Sigmoid colon (tissue), 7 donors: ENCODE measurements around the gene RASSF9. TPM values are rescaled to one million over a fixed set of nuclear protein-coding genes. Genes with fewer than 3 reads are reported as not detected.

Experiments used
- DNase-seq: peaks from one replicate; pipeline ENCODE4 v3.0.0-alpha.2; 2019
- H3K27ac ChIP-seq, 4 donors: fragments of 200-600 bp; sonication (generic); one replicate each; pipeline ENCODE4 v1.5.1; 2016 to 2019; ENCODE audit warnings: mild to moderate bottlenecking in 1 of 4
- H3K27me3 ChIP-seq, 3 donors: fragments of 200-600 bp; sonication (generic); one replicate each; pipeline ENCODE4 v1.5.1; 2019; ENCODE audit warnings: mild to moderate bottlenecking in 1 of 3
- H3K36me3 ChIP-seq, 4 donors: fragments of 200-600 bp; sonication (generic); one replicate each; pipeline ENCODE4 v1.5.1; 2016 to 2019
- H3K4me1 ChIP-seq, 4 donors: fragments of 200-600 bp; sonication (generic); one replicate each; pipeline ENCODE4 v1.5.1; 2017 to 2019
- H3K4me3 ChIP-seq, 4 donors: fragments of 200-600 bp; sonication (generic); one replicate each; pipeline ENCODE4 v1.5.1; 2017 to 2019; ENCODE audit warnings: mild to moderate bottlenecking in 2 of 4, moderate library complexity in 1 of 4
- H3K9me3 ChIP-seq, 4 donors: fragments of 200-600 bp in 3 of 4; sonication (generic) in 3 of 4; one replicate each; pipeline versions ENCODE4 v1.5.1 to v1.6.1; 2013 to 2019
- CTCF ChIP-seq, 4 experiments: fragments of 450-650 bp in 3 of 4; fragments of 200-600 bp in 1 of 4; IDR thresholded peaks; one replicate each; pipeline ENCODE4 v1.5.1; 2016 to 2019; ENCODE audit warnings: antibody characterized with exemption in 4 of 4, mild to moderate bottlenecking in 3 of 4, moderate library complexity in 2 of 4
- EP300 ChIP-seq, 4 donors: sonication (generic); formaldehyde crosslinking; IDR thresholded peaks; one replicate each; pipeline ENCODE4 v1.6.1; 2017; ENCODE audit warnings: antibody characterized with exemption in 4 of 4
- POLR2A ChIP-seq, 2 donors: fragments of 450-650 bp; IDR thresholded peaks; one replicate each; pipeline ENCODE4 v1.6.1; 2016; ENCODE audit warnings: antibody characterized with exemption in 2 of 2, mild to moderate bottlenecking in 2 of 2, moderate library complexity in 2 of 2
- POLR2AphosphoS5 ChIP-seq, 4 donors: sonication (generic); formaldehyde crosslinking; IDR thresholded peaks; one replicate each; pipeline ENCODE4 v1.6.1; 2017; ENCODE audit warnings: antibody characterized with exemption in 4 of 4
- WGBS, 2 donors: extraction: QIAGEN DNeasy Blood & Tissue Kit; methylation state at CpG; one replicate each; pipeline ENCODE4 v1.1.7; 2013; 5-methylcytosine and 5-hydroxymethylcytosine counted together
- intact Hi-C: fragments of 100-400 bp; cut with DNase I; formaldehyde crosslinking; loops from one replicate; pipeline ENCODE4 v1.15.1; 2023
- polyA plus RNA-seq, 3 donors: library from polyadenylated mRNA; stranded (reverse); fragments of 200-250 nt; gene quantifications; one replicate each; pipeline ENCODE4 v1.2.3, GENCODE V29; 2013
- total RNA-seq, 4 donors: library from RNA; depleted of rRNA; stranded (reverse); fragments of >200 nt; gene quantifications; one replicate each; pipeline ENCODE4 v1.1.0, GENCODE V29; 2016
- donor health status: healthy with polysubstance abuse.
- donor health status: Bipolar disorder and iron deficiency.
- donor health status: healthy.

RASSF9 gene
- total and polyA plus RNA-seq, 7 donors = 0.32 to 3.9 (median 3.0) TPM; not detected in 1

GRCh38 chr12:85849344-85849743 is 13.1 kb upstream of the RASSF9 start:
- H3K4me3 ChIP-seq = no peak overlapping the region
- intact Hi-C loops = no loop called here
- H3K4me1 ChIP-seq = no peaks in the 10 kb centered on the region
- no peak for TF ChIP-seq POLR2AphosphoS5 (IDR thresholded peaks at IDR 0.05)
- no peak for TF ChIP-seq POLR2A (IDR thresholded peaks at IDR 0.05)
- TF ChIP-seq CTCF (IDR thresholded peaks at IDR 0.05) = no peak
- no peak for TF ChIP-seq EP300 (IDR thresholded peaks at IDR 0.05)
- H3K27me3 ChIP-seq = no peaks in the 10 kb centered on the region
- WGBS, 2 donors = 55 to 62% methylated on average over 3 of the region's 3 CpGs
- no peak for DNase-seq
- no peak overlapping the region for H3K27ac ChIP-seq
- no peaks in the 10 kb centered on the region for H3K9me3 ChIP-seq
- H3K36me3 ChIP-seq = no peaks in the 10 kb centered on the region

GRCh38 chr12:85843606-85844310 is 7.5 kb upstream of the RASSF9 start:
- Histone ChIP-seq H3K27ac (no peak overlapping the region), H3K9me3 (no peaks in the 10 kb centered on the region), H3K4me3 (no peak overlapping the region), H3K27me3 (no peaks in the 10 kb centered on the region), H3K4me1 (no peaks in the 10 kb centered on the region), H3K36me3 (no peaks in the 10 kb centered on the region)
- 70 to 86% methylated on average over 17 of the region's 17 CpGs for WGBS, 2 donors
- DNase-seq = no peak
- intact Hi-C loops = no loop called here
- TF ChIP-seq CTCF (IDR thresholded peaks at IDR 0.05) (no peak), POLR2A (IDR thresholded peaks at IDR 0.05) (no peak), POLR2AphosphoS5 (IDR thresholded peaks at IDR 0.05) (no peak), EP300 (IDR thresholded peaks at IDR 0.05) (no peak)

GRCh38 chr12:85835426-85836196 is 598 bp downstream of the RASSF9 start:
- H3K4me1 ChIP-seq = peaks cover 0 to 27% (median 12%) of the 10 kb centered on the region in 4 donors
- peak overlapping the region; percentile 67 to 78 (median 74) for H3K27ac ChIP-seq
- H3K36me3 ChIP-seq = no peaks in the 10 kb centered on the region
- H3K27me3 ChIP-seq = no peaks in the 10 kb centered on the region
- TF ChIP-seq CTCF (IDR thresholded peaks at IDR 0.05) (no peak), POLR2AphosphoS5 (IDR thresholded peaks at IDR 0.05) (no peak), POLR2A (IDR thresholded peaks at IDR 0.05) (no peak), EP300 (IDR thresholded peaks at IDR 0.05) (no peak)
- intact Hi-C loops = no loop called here
- 7 to 28% methylated on average over 4 of the region's 4 CpGs for WGBS, 2 donors
- no peaks in the 10 kb centered on the region for H3K9me3 ChIP-seq
- peak overlapping the region; percentile 23 to 53 (median 48) for H3K4me3 ChIP-seq
- DNase-seq = no peak

DNA sequence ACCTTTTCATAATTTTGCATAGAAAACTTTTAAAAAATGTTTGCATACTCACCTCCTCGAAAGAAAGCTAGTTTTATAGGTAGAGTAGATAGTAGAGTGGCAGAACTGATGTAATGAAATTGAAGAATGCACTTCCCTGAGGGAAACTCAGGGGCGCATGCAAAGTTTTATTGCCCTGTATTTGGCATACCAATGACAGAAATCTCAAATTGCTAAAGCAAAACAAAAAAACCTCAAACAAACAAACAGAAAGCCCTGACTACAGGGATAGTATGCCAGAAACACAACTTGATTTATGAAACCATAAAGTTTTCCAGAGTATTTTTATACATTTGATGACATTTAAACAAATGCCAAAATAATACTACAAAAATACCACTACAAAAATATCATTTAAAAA is 1.8 kb downstream of the RASSF9 start:
- Histone ChIP-seq H3K27me3 (no peaks in the 10 kb centered on the region), H3K9me3 (no peaks in the 10 kb centered on the region), H3K4me3 (peak overlapping the region in 2 of 4 donors; percentile 50 to 53), H3K4me1 (peaks cover 0 to 27% (median 12%) of the 10 kb centered on the region in 4 donors), H3K27ac (peak overlapping the region in 2 of 4 donors; percentile 33 to 78), H3K36me3 (no peaks in the 10 kb centered on the region)
- no peak for DNase-seq
- no peak for TF ChIP-seq POLR2A (IDR thresholded peaks at IDR 0.05)
- no peak for TF ChIP-seq CTCF (IDR thresholded peaks at IDR 0.05)
- TF ChIP-seq EP300 (IDR thresholded peaks at IDR 0.05) = no peak
- no peak for TF ChIP-seq POLR2AphosphoS5 (IDR thresholded peaks at IDR 0.05)
- intact Hi-C loops = no loop called here
- 22 to 53% methylated on average over 2 of the region's 2 CpGs for WGBS, 2 donors
